A549 treated with AZD2906 at 1 μM for 4 hours (cell line): ENCODE measurements around the gene PDE4C. TPM values are rescaled to one million over a fixed set of nuclear protein-coding genes. Genes with fewer than 3 reads are reported as not detected.

Source experiments
- total RNA-seq: library from RNA; stranded (reverse); fragments of 200-300 nt; extraction: Qiagen RNA extraction; gene quantifications from 5 replicates; pipeline ENCODE4 v1.2.3, GENCODE V29; 2022

Gene PDE4C
- total RNA-seq: 0.21 to 0.44 TPM (median 0.27 TPM) in 5 replicates

GRCh38 chr19:18225702-18226468 is at the start of gene PDE4C:
Gene PDE4C, minus strand, starts transcription at chr19:18226438. Its CDS starts 23 bp downstream, at chr19:18226415.

GRCh38 chr19:18274219-18274780 is 48.1 kb upstream of the PDE4C start, which contains the start of gene IQCN:
Gene IQCN, minus strand, starts transcription at chr19:18274452. Its CDS starts 4,974 bp downstream, at chr19:18269478.

GRCh38 chr19:18203863-18204393 is 22.3 kb downstream of the PDE4C start, which contains the start of gene RAB3A:
Gene RAB3A, minus strand, starts transcription at chr19:18204042. Its CDS starts 1,302 bp downstream, at chr19:18202740.

GRCh38 chr19:18192673-18193387 is 33.4 kb downstream of the PDE4C start, which contains the start of gene MPV17L2:
Gene MPV17L2, plus strand, starts transcription at chr19:18193218. Its CDS starts 64 bp downstream, at chr19:18193282.

Other genes starting within 250 kb of the PDE4C start
- gene ARRDC2, start 218.3 kb downstream of the PDE4C start, total RNA-seq: 47.9 to 64.2 TPM (median 62.6 TPM) in 5 replicates
- not detected in 5 replicates for gene IL12RB1, start 139.5 kb downstream of the PDE4C start, total RNA-seq
- 1.8 to 2.5 TPM (median 2.2 TPM) in 5 replicates for gene MAST3, start 128.7 kb downstream of the PDE4C start, total RNA-seq
- 5.4 to 11.7 TPM (median 10.6 TPM) in 5 replicates for gene PIK3R2, start 73.3 kb downstream of the PDE4C start, total RNA-seq
- 11.7 to 19.6 TPM (median 14.7 TPM) in 5 replicates for gene IFI30, start 52.6 kb downstream of the PDE4C start, total RNA-seq
- gene MPV17L2, start 33.2 kb downstream of the PDE4C start, total RNA-seq: 7.9 to 12.4 TPM (median 12.0 TPM) in 5 replicates
- 0.46 to 0.72 TPM (median 0.55 TPM) in 5 replicates for gene RAB3A, start 22.4 kb downstream of the PDE4C start, total RNA-seq
- gene IQCN, start 48.0 kb upstream of the PDE4C start, total RNA-seq: 0.62 to 0.92 TPM (median 0.81 TPM) in 5 replicates
- 24.1 to 51.7 TPM (median 47.6 TPM) in 5 replicates for gene JUND, start 55.2 kb upstream of the PDE4C start, total RNA-seq
- 220 to 252 TPM (median 232 TPM) in 5 replicates for gene LSM4, start 96.6 kb upstream of the PDE4C start, total RNA-seq
- gene PGPEP1, start 114.2 kb upstream of the PDE4C start, total RNA-seq: 1.8 to 2.8 TPM (median 2.2 TPM) in 5 replicates
- gene GDF15, start 159.7 kb upstream of the PDE4C start, total RNA-seq: 10.6 to 23.6 TPM (median 18.0 TPM) in 5 replicates
- gene LRRC25, start 171.2 kb upstream of the PDE4C start, total RNA-seq: 0.06 TPM in 1 of 5 replicates, not detected in the others
- gene SSBP4, start 193.0 kb upstream of the PDE4C start, total RNA-seq: 37.8 to 50.9 TPM (median 47.3 TPM) in 5 replicates
- 26.7 to 47.4 TPM (median 41.5 TPM) in 5 replicates for gene ISYNA1, start 211.7 kb upstream of the PDE4C start, total RNA-seq